ENCODE measurements around the gene EPS8L3.
"Not testable (repeated sequence)": the region's sequence is repeated elsewhere in the genome, so short reads cannot be mapped to it uniquely, and the experiment has no call there.

EPS8L3 gene

GRCh38 chr1:109799445-109799844 lies 35.7 kb upstream of the EPS8L3 start:
- no peak overlapping the region for H3K4me3 ChIP-seq (ENCODE audit: low read depth, low read length)
- TF ChIP-seq, protein P1, sequence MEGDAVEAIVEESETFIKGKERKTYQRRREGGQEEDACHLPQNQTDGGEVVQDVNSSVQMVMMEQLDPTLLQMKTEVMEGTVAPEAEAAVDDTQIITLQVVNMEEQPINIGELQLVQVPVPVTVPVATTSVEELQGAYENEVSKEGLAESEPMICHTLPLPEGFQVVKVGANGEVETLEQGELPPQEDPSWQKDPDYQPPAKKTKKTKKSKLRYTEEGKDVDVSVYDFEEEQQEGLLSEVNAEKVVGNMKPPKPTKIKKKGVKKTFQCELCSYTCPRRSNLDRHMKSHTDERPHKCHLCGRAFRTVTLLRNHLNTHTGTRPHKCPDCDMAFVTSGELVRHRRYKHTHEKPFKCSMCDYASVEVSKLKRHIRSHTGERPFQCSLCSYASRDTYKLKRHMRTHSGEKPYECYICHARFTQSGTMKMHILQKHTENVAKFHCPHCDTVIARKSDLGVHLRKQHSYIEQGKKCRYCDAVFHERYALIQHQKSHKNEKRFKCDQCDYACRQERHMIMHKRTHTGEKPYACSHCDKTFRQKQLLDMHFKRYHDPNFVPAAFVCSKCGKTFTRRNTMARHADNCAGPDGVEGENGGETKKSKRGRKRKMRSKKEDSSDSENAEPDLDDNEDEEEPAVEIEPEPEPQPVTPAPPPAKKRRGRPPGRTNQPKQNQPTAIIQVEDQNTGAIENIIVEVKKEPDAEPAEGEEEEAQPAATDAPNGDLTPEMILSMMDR (IDR thresholded peaks at IDR 0.05; ENCODE audit: low read depth, low read length) = no peak

- not testable (repeated sequence) for H3K4me3 ChIP-seq (ENCODE audit: low read depth, low read length)
These were observed 33.5 kb upstream of the EPS8L3 start for GRCh38 chr1:109797303-109797595.

- TF ChIP-seq, protein P1 (IDR thresholded peaks at IDR 0.05; ENCODE audit: low read depth, low read length) = no peak
- H3K4me3 ChIP-seq (ENCODE audit: low read depth, low read length) = no peak overlapping the region
These were observed 33.0 kb upstream of the EPS8L3 start for GRCh38 chr1:109796484-109797302.

- TF ChIP-seq, protein P1 (IDR thresholded peaks at IDR 0.05; ENCODE audit: low read depth, low read length) = no peak
These were observed 30.8 kb upstream of the EPS8L3 start for GRCh38 chr1:109794319-109795132.

DNA sequence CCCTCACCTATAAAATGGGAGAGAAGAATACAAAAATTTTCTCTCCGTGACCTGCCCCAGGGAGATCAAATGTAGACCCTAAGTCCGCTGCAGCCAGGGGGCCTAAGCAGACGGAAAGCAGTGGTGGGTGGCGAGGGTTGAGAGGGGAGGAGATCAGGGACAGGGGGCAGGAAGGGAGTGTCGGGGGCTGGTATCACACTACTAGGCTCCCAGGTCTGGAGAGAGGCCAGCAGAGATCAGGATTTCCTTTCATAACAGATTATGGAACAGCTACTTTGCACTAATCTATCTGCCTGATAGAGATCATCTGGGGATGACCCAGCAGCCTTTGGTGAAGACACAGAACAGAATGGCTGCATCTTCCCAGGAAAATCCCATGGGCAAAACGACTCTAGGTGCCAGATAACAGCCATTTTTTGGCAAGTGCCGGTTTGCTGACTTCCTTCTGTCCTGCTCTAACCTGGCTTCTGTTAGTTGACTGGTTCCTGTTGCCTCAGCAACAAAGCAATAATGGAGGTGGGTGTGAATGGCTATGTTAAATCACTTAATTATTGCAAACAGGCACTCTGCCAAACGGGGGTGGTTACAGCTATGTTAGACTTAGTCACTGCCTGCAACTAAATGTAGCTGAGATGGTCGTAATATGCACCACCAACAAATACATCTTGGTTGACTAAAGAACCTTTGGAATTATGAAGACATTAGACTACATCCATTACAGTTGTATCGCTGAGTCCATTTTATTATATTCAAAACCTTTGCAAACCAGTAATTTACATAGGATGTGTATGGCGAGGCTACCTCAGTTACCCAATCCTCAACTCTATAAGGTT lies 30.0 kb upstream of the EPS8L3 start:
- TF ChIP-seq, protein P1 (IDR thresholded peaks at IDR 0.05; ENCODE audit: low read depth, low read length) = no peak
- no peak overlapping the region for H3K4me3 ChIP-seq (ENCODE audit: low read depth, low read length)

More at GRCh38 chr1:109794319-109795132, 30.8 kb upstream of the EPS8L3 start:
- no peak overlapping the region for H3K4me3 ChIP-seq (ENCODE audit: low read depth, low read length)

DNA sequence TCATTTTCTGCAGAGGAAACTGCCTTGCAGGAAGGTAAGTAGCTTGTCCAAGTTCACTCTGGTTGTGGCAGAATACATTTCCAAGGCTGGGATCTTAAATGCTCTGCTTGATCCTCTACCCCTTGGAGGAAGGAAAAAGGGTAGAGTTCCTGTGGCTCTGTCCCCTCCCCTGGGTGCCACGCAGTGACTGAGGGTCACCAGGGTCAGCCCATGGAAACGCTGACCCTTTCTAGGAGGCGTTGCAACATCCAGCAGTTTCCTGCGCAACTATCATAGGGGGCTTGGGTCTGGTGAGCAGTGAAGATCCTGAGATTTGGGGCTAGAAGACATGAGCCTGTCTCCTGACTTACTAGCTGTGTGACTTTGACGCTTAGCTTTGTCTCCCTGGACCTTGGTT lies 29.4 kb upstream of the EPS8L3 start:
- H3K4me3 ChIP-seq (ENCODE audit: low read depth, low read length) = no peak overlapping the region
- TF ChIP-seq, protein P1 (IDR thresholded peaks at IDR 0.05; ENCODE audit: low read depth, low read length) = no peak

GRCh38 chr1:109792056-109792831 lies 28.5 kb upstream of the EPS8L3 start:
- TF ChIP-seq, protein P1 (IDR thresholded peaks at IDR 0.05; ENCODE audit: low read depth, low read length) = peak; percentile 70
- H3K4me3 ChIP-seq (ENCODE audit: low read depth, low read length) = no peak overlapping the region

Measured in WI38 (cell line).